NB4 (cell line): ENCODE data around the gene TRIM34.

Source experiments
- POLR2A ChIP-seq: IDR thresholded peaks from 2 replicates; pipeline ENCODE4 v1.6.1; 2011; ENCODE audit warnings: mild to moderate bottlenecking; ENCODE audit not compliant: insufficient read length; ENCODE audit errors: extremely low read depth
- TF ChIP-seq, protein P1 (sequence below): IDR thresholded peaks from one replicate; pipeline ENCODE4 v1.5.1; 2012; ENCODE audit warnings: low read depth, low read length

DNA sequence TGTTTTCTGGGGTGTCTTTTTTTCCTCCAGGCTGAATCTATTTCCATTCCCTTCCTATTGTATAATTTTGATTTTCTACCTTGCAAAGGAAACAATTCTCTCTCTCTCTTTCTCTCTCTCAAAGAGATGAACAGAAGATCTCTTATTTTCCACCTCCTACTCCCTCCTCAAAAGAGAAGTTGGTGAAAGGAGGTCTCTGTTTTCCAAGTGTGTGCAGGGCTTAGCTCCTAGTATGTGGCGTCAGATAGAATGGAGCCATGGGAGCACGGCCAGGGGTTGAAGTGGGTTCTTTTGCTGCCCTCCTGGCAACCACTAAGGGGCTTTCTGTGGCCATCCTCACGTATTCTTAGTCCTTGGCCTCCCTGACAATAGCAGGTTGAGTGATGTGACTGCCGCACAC lies 480 bp downstream of the TRIM34 start:
- TF ChIP-seq, protein P1, sequence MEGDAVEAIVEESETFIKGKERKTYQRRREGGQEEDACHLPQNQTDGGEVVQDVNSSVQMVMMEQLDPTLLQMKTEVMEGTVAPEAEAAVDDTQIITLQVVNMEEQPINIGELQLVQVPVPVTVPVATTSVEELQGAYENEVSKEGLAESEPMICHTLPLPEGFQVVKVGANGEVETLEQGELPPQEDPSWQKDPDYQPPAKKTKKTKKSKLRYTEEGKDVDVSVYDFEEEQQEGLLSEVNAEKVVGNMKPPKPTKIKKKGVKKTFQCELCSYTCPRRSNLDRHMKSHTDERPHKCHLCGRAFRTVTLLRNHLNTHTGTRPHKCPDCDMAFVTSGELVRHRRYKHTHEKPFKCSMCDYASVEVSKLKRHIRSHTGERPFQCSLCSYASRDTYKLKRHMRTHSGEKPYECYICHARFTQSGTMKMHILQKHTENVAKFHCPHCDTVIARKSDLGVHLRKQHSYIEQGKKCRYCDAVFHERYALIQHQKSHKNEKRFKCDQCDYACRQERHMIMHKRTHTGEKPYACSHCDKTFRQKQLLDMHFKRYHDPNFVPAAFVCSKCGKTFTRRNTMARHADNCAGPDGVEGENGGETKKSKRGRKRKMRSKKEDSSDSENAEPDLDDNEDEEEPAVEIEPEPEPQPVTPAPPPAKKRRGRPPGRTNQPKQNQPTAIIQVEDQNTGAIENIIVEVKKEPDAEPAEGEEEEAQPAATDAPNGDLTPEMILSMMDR, result no peak
- TF ChIP-seq POLR2A, result no peak
